GM13977 (cell line): ENCODE data around the gene RSPH10B2.
"Not testable (repeated sequence)": the region's sequence is repeated elsewhere in the genome, so short reads cannot be mapped to it uniquely, and the experiment has no call there.

Source experiments
- DNase-seq: peaks from one replicate; pipeline ENCODE4 v3.0.0; 2012; ENCODE audit warnings: low spot score
- CTCF ChIP-seq: IDR thresholded peaks from 2 replicates; pipeline ENCODE4 v1.5.1; 2012; ENCODE audit warnings: mild to moderate bottlenecking, control low read depth; ENCODE audit not compliant: insufficient read depth; ENCODE audit errors: extremely low read depth, missing control alignments
- in situ Hi-C: fragments of 300-500 bp; cut with MboI; formaldehyde crosslinking; loops from one replicate; pipeline ENCODE4 v1.12.0; 2022; ENCODE audit warnings: low sequenced_read_pairs, low pct_unique_long_range_greater_than_20kb, mixed read lengths, inconsistent platforms; ENCODE audit not compliant: unreplicated experiment

RSPH10B2 gene

GRCh38 chr7:6753964-6754363 is at the start of gene RSPH10B2:
RSPH10B2 (plus strand) TSS chr7:6754103; CDS start chr7:6757678, 3,575 bp downstream.
- in situ Hi-C loops, DNase-seq: not testable (repeated sequence)

GRCh38 chr7:6705959-6706665 is 47.8 kb upstream of the RSPH10B2 start:
- peak; percentile 39 for DNase-seq

GRCh38 chr7:6706666-6707407 is 47.1 kb upstream of the RSPH10B2 start, which contains the start of gene ZNF12:
ZNF12 (minus strand) TSS chr7:6706947; CDS start chr7:6705173, 1,774 bp downstream.
- peak; percentile 94 for DNase-seq
- no peak for TF ChIP-seq CTCF
- in situ Hi-C loops, result no loop called here

More at GRCh38 chr7:6705959-6706665, 47.8 kb upstream of the RSPH10B2 start:
- TF ChIP-seq CTCF, result no peak
- in situ Hi-C loops, result no loop called here

- no peak for DNase-seq
- in situ Hi-C loops, result no loop called here
- no peak for TF ChIP-seq CTCF
These were observed 45.6 kb upstream of the RSPH10B2 start for GRCh38 chr7:6708304-6708703.

- no peak for DNase-seq
- in situ Hi-C loops, result no loop called here
- TF ChIP-seq CTCF, result no peak
These were observed 44.1 kb upstream of the RSPH10B2 start for GRCh38 chr7:6709808-6710207.

- no peak for DNase-seq
- in situ Hi-C loops, result no loop called here
- no peak for TF ChIP-seq CTCF
These were observed 39.5 kb upstream of the RSPH10B2 start for GRCh38 chr7:6714360-6714759.

- in situ Hi-C loops, DNase-seq: not testable (repeated sequence)
These were observed 38.0 kb upstream of the RSPH10B2 start for GRCh38 chr7:6715898-6716297.
